SU-DHL-6 (cell line): ENCODE data around the gene KRT16.

Source experiments
- CTCF ChIP-seq: fragments of 200-600 bp; sonication (generic); IDR thresholded peaks from one replicate; pipeline ENCODE4 v1.5.1; 2017; ENCODE audit warnings: antibody characterized with exemption, mild to moderate bottlenecking, low read length, moderate library complexity; ENCODE audit not compliant: insufficient read depth, poor library complexity, severe bottlenecking
- EZH2phosphoT487 ChIP-seq: fragments of 200-600 bp; sonication (generic), shearing (Covaris generic); conservative IDR thresholded peaks from 2 replicates; pipeline ENCODE4 v1.6.1; 2018; ENCODE audit warnings: mild to moderate bottlenecking, antibody characterized with exemption, low read length, moderate library complexity, mixed read lengths

- TF ChIP-seq CTCF (no peak), EZH2phosphoT487 (no peak)
Observed at GRCh38 chr17:41629826-41630670, 17.5 kb upstream of the KRT16 start.
